Sigmoid colon (tissue), 7 donors: ENCODE results near the gene LRP1B. TPM values are rescaled to one million over a fixed set of nuclear protein-coding genes. Genes with fewer than 3 reads are reported as not detected.

Experiments used
- DNase-seq: peaks from one replicate; pipeline ENCODE4 v3.0.0-alpha.2; 2019
- H3K27ac ChIP-seq, 4 donors: fragments of 200-600 bp; sonication (generic); one replicate each; pipeline ENCODE4 v1.5.1; 2016 to 2019; ENCODE audit warnings: mild to moderate bottlenecking in 1 of 4
- H3K27me3 ChIP-seq, 3 donors: fragments of 200-600 bp; sonication (generic); one replicate each; pipeline ENCODE4 v1.5.1; 2019; ENCODE audit warnings: mild to moderate bottlenecking in 1 of 3
- H3K36me3 ChIP-seq, 4 donors: fragments of 200-600 bp; sonication (generic); one replicate each; pipeline ENCODE4 v1.5.1; 2016 to 2019
- H3K4me1 ChIP-seq, 4 donors: fragments of 200-600 bp; sonication (generic); one replicate each; pipeline ENCODE4 v1.5.1; 2017 to 2019
- H3K4me3 ChIP-seq, 4 donors: fragments of 200-600 bp; sonication (generic); one replicate each; pipeline ENCODE4 v1.5.1; 2017 to 2019; ENCODE audit warnings: mild to moderate bottlenecking in 2 of 4, moderate library complexity in 1 of 4
- H3K9me3 ChIP-seq, 4 donors: fragments of 200-600 bp in 3 of 4; sonication (generic) in 3 of 4; one replicate each; pipeline versions ENCODE4 v1.5.1 to v1.6.1; 2013 to 2019
- CTCF ChIP-seq, 4 experiments: fragments of 450-650 bp in 3 of 4; fragments of 200-600 bp in 1 of 4; IDR thresholded peaks; one replicate each; pipeline ENCODE4 v1.5.1; 2016 to 2019; ENCODE audit warnings: antibody characterized with exemption in 4 of 4, mild to moderate bottlenecking in 3 of 4, moderate library complexity in 2 of 4
- EP300 ChIP-seq, 4 donors: sonication (generic); formaldehyde crosslinking; IDR thresholded peaks; one replicate each; pipeline ENCODE4 v1.6.1; 2017; ENCODE audit warnings: antibody characterized with exemption in 4 of 4
- POLR2A ChIP-seq, 2 donors: fragments of 450-650 bp; IDR thresholded peaks; one replicate each; pipeline ENCODE4 v1.6.1; 2016; ENCODE audit warnings: antibody characterized with exemption in 2 of 2, mild to moderate bottlenecking in 2 of 2, moderate library complexity in 2 of 2
- POLR2AphosphoS5 ChIP-seq, 4 donors: sonication (generic); formaldehyde crosslinking; IDR thresholded peaks; one replicate each; pipeline ENCODE4 v1.6.1; 2017; ENCODE audit warnings: antibody characterized with exemption in 4 of 4
- whole genome bisulfite sequencing, 2 donors: extraction: QIAGEN DNeasy Blood & Tissue Kit; methylation state at CpG; one replicate each; pipeline ENCODE4 v1.1.7; 2013; 5-methylcytosine and 5-hydroxymethylcytosine counted together
- intact Hi-C: fragments of 100-400 bp; cut with DNase I; formaldehyde crosslinking; loops from one replicate; pipeline ENCODE4 v1.15.1; 2023
- polyA plus RNA-seq, 3 donors: library from polyadenylated mRNA; stranded (reverse); fragments of 200-250 nt; gene quantifications; one replicate each; pipeline ENCODE4 v1.2.3, GENCODE V29; 2013
- total RNA-seq, 4 donors: library from RNA; depleted of rRNA; stranded (reverse); fragments of >200 nt; gene quantifications; one replicate each; pipeline ENCODE4 v1.1.0, GENCODE V29; 2016
- donor health status: healthy with polysubstance abuse.
- donor health status: Bipolar disorder and iron deficiency.
- donor health status: healthy.

LRP1B gene
- total and polyA plus RNA-seq, 7 donors = 0.06 to 5.1 (median 2.0) TPM; not detected in 1

- TF ChIP-seq POLR2A (IDR thresholded peaks at IDR 0.05) = no peak
- Histone ChIP-seq H3K27ac (no peak overlapping the region), H3K4me3 (no peak overlapping the region), H3K27me3 (no peaks in the 10 kb centered on the region), H3K4me1 (no peaks in the 10 kb centered on the region), H3K9me3 (no peaks in the 10 kb centered on the region), H3K36me3 (no peaks in the 10 kb centered on the region)
- intact Hi-C loops = no loop called here
- WGBS, 2 donors = 83 to 92% methylated on average over 1 of the region's 1 CpG
- no peak for DNase-seq
Observed at GRCh38 chr2:142029974-142030373, 100.8 kb downstream of the LRP1B start.

GRCh38 chr2:142025394-142025793 lies 105.4 kb downstream of the LRP1B start:
- H3K4me3 ChIP-seq = no peak overlapping the region
- H3K27ac ChIP-seq = no peak overlapping the region
- no peaks in the 10 kb centered on the region for H3K27me3 ChIP-seq
- DNase-seq = no peak
- H3K4me1 ChIP-seq = no peaks in the 10 kb centered on the region
- H3K36me3 ChIP-seq = no peaks in the 10 kb centered on the region
- no peaks in the 10 kb centered on the region for H3K9me3 ChIP-seq
- intact Hi-C loops = no loop called here
- no peak for TF ChIP-seq EP300 (IDR thresholded peaks at IDR 0.05)
- no peak for TF ChIP-seq POLR2AphosphoS5 (IDR thresholded peaks at IDR 0.05)
- no peak for TF ChIP-seq POLR2A (IDR thresholded peaks at IDR 0.05)
- no peak for TF ChIP-seq CTCF (IDR thresholded peaks at IDR 0.05)
- 62 to 94% methylated on average over 1 of the region's 1 CpG for WGBS, 2 donors

GRCh38 chr2:142020368-142020767 lies 110.4 kb downstream of the LRP1B start:
- 54 to 70% methylated on average over 1 of the region's 1 CpG for WGBS, 2 donors
- Histone ChIP-seq H3K9me3 (no peaks in the 10 kb centered on the region), H3K36me3 (no peaks in the 10 kb centered on the region), H3K27ac (no peak overlapping the region), H3K4me3 (no peak overlapping the region), H3K4me1 (no peaks in the 10 kb centered on the region), H3K27me3 (no peaks in the 10 kb centered on the region)
- TF ChIP-seq POLR2AphosphoS5 (IDR thresholded peaks at IDR 0.05) (no peak), POLR2A (IDR thresholded peaks at IDR 0.05) (no peak), EP300 (IDR thresholded peaks at IDR 0.05) (no peak), CTCF (IDR thresholded peaks at IDR 0.05) (no peak)
- intact Hi-C loops = no loop called here
- DNase-seq = no peak

- 16 to 67% methylated on average over 1 of the region's 1 CpG for WGBS, 2 donors
- H3K9me3 ChIP-seq = no peaks in the 10 kb centered on the region
- no peak overlapping the region for H3K27ac ChIP-seq
- no peaks in the 10 kb centered on the region for H3K4me1 ChIP-seq
- DNase-seq = no peak
- H3K36me3 ChIP-seq = no peaks in the 10 kb centered on the region
- no peak overlapping the region for H3K4me3 ChIP-seq
- intact Hi-C loops = no loop called here
- TF ChIP-seq POLR2AphosphoS5 (IDR thresholded peaks at IDR 0.05) (no peak), EP300 (IDR thresholded peaks at IDR 0.05) (no peak), CTCF (IDR thresholded peaks at IDR 0.05) (no peak), POLR2A (IDR thresholded peaks at IDR 0.05) (no peak)
- no peaks in the 10 kb centered on the region for H3K27me3 ChIP-seq
Observed at GRCh38 chr2:142014536-142014935, 116.3 kb downstream of the LRP1B start.

- WGBS, 2 donors = 66 to 91% methylated on average over 2 of the region's 2 CpGs
- intact Hi-C loops = no loop called here
Observed at GRCh38 chr2:142012797-142013196, 118.0 kb downstream of the LRP1B start.

More at GRCh38 chr2:142012797-142013196, 118.0 kb downstream of the LRP1B start:
- Histone ChIP-seq H3K27ac (no peak overlapping the region), H3K36me3 (no peaks in the 10 kb centered on the region), H3K9me3 (no peaks in the 10 kb centered on the region), H3K4me3 (no peak overlapping the region), H3K4me1 (no peaks in the 10 kb centered on the region), H3K27me3 (no peaks in the 10 kb centered on the region)
- no peak for DNase-seq
- no peak for TF ChIP-seq POLR2AphosphoS5 (IDR thresholded peaks at IDR 0.05)
- TF ChIP-seq EP300 (IDR thresholded peaks at IDR 0.05) = no peak
- no peak for TF ChIP-seq POLR2A (IDR thresholded peaks at IDR 0.05)
- TF ChIP-seq CTCF (IDR thresholded peaks at IDR 0.05) = no peak
